ENCODE results near the gene RNF130.
"Not testable (repeated sequence)": the region's sequence is repeated elsewhere in the genome, so short reads cannot be mapped to it uniquely, and the experiment has no call there.

RNF130 gene

DNA sequence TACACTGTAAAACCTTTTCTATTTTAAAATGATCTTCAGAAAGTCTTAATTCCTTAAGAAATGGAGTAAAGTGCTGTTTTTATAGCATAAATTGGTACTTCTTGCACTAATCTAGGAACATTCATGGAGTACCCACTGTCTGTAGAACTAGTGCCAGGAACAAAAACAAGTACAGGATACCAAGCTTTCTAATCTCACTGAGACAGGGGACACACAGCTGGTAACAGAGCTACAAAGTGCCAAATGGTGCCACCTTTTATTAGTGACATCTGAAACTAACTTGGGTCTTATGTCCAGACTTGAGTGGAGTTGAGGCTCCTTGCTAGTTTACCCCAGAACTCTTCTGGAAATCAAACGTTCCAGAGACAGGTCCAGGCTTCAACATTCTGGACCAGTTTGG lies 57.9 kb downstream of the RNF130 start:
- DNase-seq = no peak

DNA sequence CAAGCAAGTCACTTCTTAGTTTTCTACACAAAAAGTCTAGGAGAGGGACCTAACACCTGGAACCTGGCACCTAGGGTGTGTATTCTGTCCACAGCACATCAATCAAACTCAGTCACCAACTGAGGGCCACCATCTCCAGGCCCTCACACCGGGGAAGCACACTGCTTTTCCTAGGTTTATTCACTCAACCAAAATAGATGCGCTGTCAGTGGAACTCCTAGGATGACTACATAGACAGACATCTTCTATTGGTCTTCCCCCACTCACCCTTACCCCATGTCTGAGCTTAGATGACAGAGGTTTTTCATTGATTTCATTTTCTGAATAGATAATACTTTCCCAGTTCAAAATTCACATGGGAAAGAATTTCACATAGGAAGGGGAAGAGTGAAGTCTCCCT lies 59.2 kb downstream of the RNF130 start:
- DNase-seq = no peak

DNA sequence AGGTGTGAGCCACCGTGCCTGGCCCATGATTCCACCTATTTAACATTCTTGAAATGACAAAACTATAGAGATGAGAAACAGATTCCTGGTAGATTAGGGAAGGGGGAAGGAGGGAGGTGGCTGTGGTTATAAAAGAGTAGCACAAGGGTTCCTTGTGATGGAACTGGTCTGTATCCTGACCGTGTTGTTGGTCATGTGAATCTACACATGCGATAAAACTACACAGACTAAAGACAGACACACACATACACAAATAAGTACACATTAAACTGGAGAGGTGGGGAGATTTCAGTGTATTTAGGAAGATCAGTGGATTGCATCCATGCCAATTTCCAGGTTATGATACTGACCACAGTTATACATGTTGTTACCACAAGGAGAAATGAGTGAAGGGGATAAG lies 60.9 kb downstream of the RNF130 start:
- DNase-seq = no peak

GRCh38 chr5:180009581-180009980 lies 62.0 kb downstream of the RNF130 start:
- no peak for DNase-seq

DNA sequence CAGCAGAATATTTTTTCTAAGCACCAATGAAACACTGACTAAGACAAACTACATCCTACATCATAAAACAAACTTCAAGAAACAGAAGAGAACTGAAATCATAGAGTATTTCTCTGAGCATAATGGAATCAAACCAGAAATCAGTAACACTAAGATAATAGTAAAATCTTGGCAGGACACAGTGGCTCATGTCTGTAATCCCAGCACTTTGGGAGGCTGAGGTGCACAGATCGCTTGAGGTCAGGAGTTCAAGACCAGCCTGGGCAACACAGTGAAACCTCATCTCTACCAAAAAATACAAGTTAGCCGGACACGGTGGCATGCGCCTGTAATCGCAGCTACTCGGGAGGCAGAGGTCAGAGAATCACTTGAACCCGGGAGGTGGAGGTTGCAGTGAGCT lies 63.1 kb downstream of the RNF130 start:
- DNase-seq = no peak

DNA sequence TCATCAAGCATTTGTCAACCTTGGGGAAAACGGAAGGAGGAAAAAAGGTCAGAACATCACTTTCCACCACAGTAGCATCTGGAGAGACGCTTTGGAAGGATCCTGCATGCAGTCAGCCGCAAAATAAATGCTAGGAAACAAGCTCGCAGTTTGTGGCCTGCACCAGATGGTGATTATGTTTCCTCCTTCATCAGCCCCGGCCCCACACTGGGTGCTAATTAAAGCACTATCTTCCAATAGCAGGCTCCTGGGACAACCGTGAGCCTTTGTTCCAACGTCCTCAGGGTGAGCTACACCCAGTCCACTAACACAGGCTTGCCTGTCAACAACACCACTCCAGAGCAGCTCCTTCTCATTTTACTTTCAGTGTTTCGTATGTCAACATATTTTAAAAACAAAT lies 64.0 kb downstream of the RNF130 start:
- DNase-seq = no peak

- DNase-seq = no peak
Measured at GRCh38 chr5:180006141-180006540, 65.4 kb downstream of the RNF130 start.

GRCh38 chr5:180003127-180003526 lies 68.4 kb downstream of the RNF130 start:
- DNase-seq = no peak

DNA sequence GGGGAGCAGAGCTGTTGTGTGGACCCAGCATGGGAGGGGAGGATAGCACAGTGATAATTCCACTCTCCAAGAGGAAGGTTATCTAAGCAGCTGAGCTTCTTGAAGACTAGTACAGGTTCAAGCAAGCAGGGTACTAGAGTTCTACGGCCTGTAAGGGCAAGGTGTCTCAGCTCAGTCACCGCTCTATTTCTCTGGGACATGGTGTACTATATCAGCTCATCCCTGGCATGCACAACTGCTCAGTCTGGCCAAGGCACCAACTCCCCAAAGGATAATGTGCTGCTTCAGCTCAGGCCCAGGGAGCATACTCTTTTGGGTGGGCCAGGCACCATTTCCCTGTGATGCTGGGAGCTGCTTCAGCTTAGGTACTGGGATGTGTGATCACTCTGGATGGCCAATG lies 69.8 kb downstream of the RNF130 start:
- no peak for DNase-seq

DNA sequence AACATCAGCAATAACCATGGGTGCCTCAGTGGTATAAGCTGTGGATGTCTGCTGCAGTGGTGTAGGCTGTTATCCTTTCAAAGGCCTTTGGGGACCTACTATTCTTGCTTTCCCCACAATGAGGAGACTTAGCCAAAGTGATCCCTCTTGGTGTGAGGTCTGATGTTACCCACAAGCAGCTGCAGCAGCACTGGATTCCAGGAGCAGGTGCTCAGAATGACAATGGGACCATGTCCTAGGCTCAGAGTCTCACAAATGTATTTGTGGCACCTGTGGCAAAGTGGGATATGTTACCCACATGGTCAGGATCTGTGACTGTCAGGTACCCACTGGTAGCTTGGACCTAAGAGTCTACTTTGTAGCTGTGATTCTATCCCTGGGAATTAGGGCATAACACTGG lies 70.4 kb downstream of the RNF130 start:
- DNase-seq = no peak

DNA sequence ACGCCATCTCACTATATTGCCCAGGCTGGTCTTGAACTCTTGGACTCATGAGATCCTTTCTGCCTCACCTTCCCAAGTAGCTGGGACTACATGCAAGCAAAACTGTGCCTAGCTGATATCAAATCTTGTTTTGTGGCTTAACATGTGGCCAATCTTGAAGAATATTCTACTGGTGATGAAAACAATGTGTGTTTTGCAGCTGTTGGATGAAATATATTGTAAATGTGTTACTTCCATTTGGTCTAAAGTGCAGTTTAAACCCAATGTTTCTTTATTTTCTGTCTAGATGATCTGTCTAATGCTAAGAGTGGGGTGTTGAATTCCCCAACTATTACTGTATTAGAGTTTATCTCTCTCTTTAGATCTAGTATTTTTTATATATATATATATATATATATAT lies 73.1 kb downstream of the RNF130 start:
- no peak for DNase-seq

DNA sequence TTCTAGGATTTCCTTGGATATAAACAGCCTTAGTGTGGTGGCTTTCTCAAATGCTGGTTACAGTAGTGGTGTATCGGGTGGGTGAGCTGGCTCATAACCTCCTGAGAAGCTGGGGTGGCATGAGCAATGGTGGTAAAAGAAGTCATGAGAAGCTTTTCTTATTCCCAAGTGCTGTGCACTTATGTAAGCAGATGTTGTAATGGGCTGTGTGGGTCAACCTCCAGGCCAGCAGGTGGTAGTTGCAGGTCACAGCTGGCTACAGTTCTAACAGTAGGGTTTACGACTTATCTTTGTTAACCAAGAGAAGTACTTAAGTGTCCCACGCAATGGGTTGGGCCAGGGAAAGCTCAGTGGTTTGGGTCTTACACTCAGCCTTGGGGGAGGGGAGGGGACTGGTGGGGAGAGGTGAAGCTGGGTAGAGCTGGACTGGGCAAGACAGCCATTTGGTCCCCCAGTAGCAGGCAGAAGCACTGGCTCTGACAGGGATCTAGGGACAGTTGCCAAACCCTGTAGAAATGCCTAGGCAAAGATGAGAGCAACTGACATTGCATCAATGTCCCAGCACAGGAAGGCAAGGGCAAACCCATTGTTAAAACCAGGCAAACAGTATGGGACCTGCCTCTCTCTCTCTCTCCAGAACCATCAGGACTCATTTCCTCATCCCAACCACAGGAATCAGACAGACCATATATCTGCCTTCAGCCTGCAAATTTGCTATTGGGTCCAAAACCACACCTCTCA lies 76.8 kb downstream of the RNF130 start:
- no peak for DNase-seq

GRCh38 chr5:179992855-179993254 lies 78.7 kb downstream of the RNF130 start:
- DNase-seq = not testable (repeated sequence)

GRCh38 chr5:179991106-179991505 lies 80.5 kb downstream of the RNF130 start:
- no peak for DNase-seq

DNA sequence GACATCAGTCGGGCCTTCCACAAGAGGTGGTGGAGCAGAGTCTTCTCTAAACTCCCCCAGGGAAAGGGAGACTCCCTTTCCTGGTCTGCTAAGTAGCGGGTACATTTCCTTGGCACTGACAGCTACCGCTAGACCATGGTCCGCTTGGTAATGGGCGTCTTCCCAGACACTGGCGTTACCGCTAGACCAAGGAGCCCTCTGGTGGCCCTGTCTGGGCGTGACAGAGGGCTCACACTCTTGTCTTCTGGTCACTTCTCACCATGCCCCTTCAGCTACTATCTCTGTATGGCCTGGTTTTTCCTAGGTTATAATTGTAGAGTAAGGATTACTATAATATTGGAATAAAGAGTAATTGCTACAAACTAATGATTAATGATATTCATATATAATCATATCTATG lies 81.0 kb downstream of the RNF130 start:
- DNase-seq = not testable (repeated sequence)

DNA sequence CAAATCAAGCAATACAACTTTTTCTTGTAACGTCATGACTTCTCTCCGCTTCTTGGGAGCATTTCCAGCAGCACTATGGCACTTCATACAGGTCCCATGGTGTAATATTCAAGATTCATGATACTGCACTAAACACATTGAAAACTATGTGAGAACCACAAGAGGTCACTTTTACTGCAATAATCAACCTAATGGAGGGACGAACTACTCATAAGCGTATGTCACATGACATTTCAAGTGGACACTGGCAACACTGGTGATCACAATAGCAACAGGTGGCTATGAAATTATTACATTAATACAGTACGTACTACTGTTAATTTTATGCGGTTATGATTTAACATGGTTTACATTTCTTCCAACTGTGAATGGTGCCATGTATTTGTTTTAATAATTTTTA lies 85.2 kb downstream of the RNF130 start:
- DNase-seq = no peak

DNA sequence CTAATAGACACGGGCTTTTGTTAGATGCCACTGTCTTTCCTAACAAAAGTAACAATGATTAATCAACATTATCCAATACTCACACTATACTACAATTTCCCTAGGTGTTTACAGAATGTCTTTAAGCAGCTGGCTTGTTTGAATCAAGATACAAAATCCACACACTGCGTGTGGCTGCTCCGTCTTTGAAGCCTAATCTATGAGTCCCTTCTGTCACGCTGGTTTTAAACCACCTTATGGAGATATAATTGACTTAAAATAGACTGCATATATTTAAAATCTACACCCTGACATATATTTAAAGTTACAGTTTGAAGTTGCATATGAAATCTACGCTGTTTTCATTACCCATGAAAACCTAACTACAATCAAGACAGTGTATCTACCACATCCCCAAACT lies 89.9 kb downstream of the RNF130 start:
- DNase-seq = no peak

- no peak for DNase-seq
Measured at GRCh38 chr5:179980767-179981166, 90.8 kb downstream of the RNF130 start.

DNA sequence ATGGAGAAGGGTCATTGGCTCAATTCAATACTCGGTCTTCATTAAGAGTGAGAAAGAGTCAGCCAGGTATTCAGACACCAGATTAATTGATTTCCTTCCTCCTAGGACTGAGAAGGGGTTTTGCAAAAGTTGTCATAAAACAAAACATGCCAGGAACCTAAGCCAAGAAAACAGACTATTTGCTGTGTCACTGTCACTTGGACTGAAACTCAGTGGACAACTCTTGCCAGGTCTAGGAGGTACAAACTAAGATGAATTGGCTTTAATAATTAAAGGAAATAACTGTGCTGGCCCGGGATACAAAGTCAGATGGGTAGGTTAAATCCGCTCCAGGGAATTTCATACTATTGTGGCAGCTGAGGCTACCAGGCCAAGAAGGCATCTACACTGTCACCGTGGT lies 92.8 kb downstream of the RNF130 start:
- no peak for DNase-seq

GRCh38 chr5:179975713-179976134 lies 95.8 kb downstream of the RNF130 start:
- no peak for DNase-seq

GRCh38 chr5:179974946-179975712 lies 96.4 kb downstream of the RNF130 start:
- peak; percentile 33 for DNase-seq

GRCh38 chr5:179974246-179974945 lies 97.2 kb downstream of the RNF130 start:
- no peak for DNase-seq

GRCh38 chr5:179973391-179973790 lies 98.2 kb downstream of the RNF130 start:
- DNase-seq = no peak

DNA sequence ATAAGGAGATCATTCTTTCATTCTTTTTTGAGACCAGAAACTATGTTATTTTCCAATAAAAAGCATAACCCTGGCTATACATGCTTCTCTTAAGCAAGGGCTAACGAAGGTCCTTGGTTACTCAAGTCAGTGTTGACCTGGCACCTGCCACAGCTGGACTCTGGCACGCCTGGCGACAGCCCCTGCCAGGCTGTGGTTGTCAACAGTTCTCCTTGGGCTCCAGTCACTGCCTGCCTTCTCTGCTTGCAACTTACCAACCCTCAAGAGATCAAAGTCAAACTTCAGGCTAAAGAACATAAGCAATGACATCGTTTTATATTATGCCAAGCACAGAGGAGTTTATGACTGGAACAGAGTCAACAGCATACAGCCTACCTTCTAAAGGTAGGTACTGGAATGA lies 102.4 kb downstream of the RNF130 start:
- no peak for DNase-seq

Data from CD4-positive, alpha-beta T cell treated with Interleukin-6 for 4 hours (primary cell).